NCI-H345 (cell line): ENCODE results near the gene TMEM60.

ENCODE experiments used
- DNase-seq: peaks from one replicate; lab custom pipeline; 2025; lab: John Stamatoyannopoulos, UW

Gene TMEM60

GRCh38 chr7:77771901-77772300 lies 26.3 kb downstream of the TMEM60 start:
- DNase-seq: no peak

GRCh38 chr7:77770316-77770715 lies 27.9 kb downstream of the TMEM60 start:
- DNase-seq: no peak

GRCh38 chr7:77766801-77767605 lies 31.2 kb downstream of the TMEM60 start:
- no peak for DNase-seq

DNA sequence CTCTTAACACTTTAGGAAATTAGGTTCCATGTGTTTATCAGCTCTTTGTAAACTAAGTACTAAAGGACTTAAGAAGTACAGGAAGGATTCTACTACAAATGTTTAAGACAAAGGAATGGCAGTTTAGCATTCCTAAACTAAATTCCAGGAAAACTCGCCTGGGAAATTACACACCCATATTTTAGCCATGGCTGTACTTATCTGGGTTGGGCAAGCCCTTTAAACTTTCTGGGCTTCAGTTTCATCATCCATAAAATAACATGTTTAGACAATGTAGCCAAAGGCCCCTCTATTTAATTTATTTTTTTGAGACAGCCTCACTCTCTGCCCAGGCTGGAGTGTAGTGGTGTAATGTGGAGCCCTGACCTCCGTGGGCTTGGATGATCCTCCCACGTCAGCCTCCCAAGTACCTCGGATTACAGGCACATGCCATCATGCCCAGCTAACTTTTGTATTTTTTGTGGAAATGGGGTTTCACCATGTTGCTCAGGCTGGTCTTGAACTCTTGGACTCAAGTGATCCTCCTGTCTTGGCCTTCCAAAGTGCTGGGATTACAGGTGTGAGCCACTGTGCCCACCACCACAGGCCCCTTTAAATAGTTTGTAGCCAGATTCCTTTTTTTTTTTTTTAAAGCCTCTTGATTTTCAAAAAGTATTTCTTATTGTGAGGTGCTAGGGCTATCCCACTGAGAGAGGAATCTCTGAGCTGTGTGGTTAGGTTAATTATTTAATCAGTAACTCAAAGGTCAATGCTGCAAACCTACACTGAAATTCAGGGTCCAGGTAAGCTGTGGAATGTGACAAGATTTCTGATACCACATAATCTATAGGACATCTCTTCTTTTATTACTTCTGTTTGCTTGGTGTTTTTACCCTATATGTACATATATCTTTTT lies 32.1 kb downstream of the TMEM60 start:
- no peak for DNase-seq

DNA sequence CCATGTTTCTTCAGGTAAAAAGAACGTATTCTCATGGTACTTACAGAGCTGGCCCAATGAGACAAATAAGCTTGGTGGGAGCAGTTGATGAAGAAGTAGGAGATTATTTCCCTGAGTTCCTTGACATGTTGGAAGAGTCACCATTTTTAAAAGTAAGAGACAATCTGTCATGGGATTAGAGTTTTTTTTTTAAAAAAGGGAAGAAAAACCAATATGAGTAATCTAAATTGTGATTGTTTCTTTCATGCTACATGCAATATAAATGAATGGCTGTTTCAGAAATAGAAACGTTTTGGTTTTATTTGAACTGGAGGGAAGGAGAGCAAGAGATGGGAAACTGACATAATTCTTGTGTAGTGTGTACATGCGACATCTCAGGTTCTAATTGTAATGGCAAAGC lies 32.8 kb downstream of the TMEM60 start:
- DNase-seq: no peak

- DNase-seq: no peak
Measured at GRCh38 chr7:77760809-77761453, 37.3 kb downstream of the TMEM60 start.

- DNase-seq: peak; percentile 45
Measured at GRCh38 chr7:77759294-77759889, 38.8 kb downstream of the TMEM60 start.

DNA sequence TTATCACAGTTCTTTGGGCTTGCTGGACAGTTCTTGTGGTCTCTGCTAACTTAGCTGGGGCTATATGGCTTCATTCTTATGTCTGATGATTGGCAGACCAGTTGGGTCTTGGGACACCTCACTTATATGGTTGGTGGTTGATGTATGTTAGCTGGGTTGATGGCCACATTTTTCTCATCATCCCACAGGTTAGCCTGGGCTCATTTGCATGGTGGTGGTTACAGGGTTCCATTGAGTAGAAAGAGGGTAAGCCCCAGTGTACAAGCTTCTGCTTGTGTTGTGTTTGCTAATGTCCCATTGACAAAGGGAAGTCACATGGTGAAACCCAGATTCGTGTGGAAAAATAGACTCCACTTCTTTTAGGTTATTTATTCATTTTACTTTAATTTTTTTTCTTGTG lies 40.6 kb downstream of the TMEM60 start:
- DNase-seq: no peak

DNA sequence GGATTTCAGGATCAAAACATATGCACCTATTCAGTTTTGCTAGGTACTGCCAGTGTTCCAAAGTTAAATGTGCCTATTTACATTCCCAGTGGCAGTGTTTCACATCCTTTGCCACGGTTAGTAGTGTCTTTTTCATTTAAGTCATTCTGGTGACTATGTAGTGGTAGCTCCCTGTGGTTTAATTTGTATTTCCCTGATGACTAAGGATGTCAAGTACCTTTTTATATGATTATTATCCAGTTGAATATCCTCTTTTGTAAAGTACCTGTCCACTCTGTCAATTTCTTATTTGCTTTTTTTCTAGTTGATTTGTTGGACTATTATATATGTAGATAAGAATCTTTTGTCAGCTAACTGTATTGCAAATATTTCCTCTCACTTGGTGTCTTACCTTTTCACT lies 45.1 kb downstream of the TMEM60 start:
- peak; percentile 46 for DNase-seq

DNA sequence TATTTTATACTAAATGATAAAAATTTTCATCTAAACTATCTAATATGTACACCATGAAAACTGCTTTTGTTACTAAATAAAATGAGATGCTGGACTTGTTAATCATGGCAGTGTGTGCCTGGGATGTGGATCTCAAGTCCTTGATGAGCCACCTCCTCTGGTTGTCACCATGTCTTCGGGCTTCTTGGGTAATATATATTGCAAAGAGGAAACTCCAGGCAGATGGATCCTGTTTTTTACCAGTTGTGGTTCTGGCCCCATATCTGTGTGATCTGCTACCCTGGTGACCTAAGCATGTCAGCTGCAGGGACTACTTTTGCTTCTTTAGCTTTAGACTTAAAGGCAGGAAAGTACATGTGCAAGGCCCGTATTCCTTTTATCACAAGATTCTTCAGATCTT lies 46.2 kb downstream of the TMEM60 start:
- no peak for DNase-seq

DNA sequence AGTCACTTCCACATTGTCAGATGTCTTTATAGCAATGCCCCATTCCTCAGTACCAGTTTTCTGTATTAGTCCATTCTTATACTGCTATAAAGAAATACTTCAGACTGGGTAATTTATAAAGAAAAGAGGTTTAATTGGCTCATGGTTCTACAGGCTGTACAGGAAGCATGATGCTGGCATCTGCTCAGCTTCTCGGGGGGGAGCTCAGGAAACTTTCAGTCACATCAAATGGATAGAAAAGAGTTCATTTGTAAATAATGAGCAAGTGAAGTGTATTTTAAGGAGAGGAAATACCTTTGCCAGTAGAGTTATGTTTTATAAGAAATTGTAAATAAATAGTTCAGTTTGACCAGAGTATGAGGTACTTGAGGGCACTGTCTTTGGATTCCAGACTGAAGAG lies 50.5 kb downstream of the TMEM60 start:
- no peak for DNase-seq

GRCh38 chr7:77747178-77747577 lies 51.1 kb downstream of the TMEM60 start:
- DNase-seq: no peak

GRCh38 chr7:77746824-77747165 lies 51.4 kb downstream of the TMEM60 start:
- no peak for DNase-seq

- no peak for DNase-seq
Measured at GRCh38 chr7:77746164-77746823, 51.9 kb downstream of the TMEM60 start.

DNA sequence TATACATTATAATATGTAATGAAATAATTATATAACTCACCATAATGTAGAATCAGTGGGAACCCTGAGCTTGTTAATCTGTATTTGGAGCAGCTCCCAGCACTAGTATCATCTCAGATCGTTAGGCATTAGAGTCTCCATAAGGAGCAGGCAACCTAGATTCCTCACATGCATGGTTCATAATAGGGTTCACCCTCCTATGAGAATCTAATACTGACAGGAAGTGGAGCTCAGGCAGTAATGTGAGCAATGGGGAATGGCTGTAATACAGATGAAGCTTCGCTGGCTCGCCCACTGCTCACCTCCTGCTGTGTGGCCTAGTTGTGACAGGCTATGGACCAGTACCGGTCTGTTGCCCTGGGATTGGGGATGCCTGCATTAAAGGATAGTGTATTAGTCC lies 52.5 kb downstream of the TMEM60 start:
- no peak for DNase-seq
